ENCODE results near the gene TRPM1.
"Not testable (repeated sequence)": the region's sequence is repeated elsewhere in the genome, so short reads cannot be mapped to it uniquely, and the experiment has no call there.

Gene TRPM1

DNA sequence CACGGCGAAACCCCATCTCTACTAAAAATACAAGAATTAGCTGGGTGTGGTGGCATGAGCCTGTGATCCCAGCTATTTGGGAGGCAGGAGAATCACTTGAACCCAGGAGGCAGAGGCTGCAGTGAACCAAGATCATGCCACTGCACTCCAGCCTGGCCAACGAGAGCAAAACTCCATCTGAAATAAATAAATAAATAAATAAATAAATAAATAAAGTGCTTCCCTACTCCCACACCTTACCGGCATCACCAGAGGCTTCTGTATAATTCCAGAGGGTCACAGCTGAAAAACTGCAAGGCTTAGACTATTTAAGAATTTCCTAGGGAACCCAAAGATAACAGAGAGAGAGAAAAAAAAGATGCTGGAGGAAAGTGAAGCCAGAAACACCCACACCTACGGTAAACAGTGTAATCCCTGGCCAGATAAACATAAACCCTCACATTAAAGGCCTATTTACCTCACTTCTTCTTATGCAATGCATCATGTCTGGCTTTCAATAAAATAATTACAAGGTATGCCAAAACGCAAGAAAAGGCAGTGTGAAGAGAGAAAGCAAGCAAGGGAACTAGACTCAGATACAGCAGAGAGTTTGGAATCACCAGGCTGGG, 15.0 kb upstream of the TRPM1 start:
- no peak for DNase-seq

DNA sequence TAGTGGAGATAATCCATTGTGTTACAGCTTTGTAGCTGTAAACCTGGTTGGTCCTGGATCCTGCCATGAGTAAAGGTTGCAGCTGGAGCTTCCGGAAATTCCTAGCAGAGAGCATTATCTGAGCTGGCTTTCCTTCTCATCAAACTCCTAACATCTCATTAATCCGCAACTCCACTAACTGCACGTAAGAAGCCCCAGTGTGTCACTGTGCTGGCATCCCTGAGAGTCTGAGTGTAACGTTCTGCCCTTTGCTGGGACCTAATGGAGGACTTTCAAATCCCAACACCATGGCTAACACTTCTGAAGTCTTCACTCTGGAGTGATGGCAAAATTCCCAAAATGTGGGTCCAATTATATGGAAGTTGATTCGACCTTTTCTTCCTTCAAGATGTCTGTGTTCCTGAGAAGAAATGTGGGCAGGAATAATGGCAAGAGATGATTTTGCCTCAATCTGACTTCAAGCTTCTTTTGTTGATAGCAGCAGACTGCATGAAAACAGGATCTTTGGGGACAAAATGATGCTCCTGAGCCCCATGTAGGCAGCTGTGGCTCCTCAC, 9.6 kb upstream of the TRPM1 start:
- DNase-seq: no peak

- DNase-seq: no peak
Measured at GRCh38 chr15:31108836-31109235, 7.3 kb upstream of the TRPM1 start.

- no peak for DNase-seq
Measured at GRCh38 chr15:31106495-31107300, 5.2 kb upstream of the TRPM1 start.

- no peak for DNase-seq
Measured at GRCh38 chr15:31104003-31104402, 2.5 kb upstream of the TRPM1 start.

DNA sequence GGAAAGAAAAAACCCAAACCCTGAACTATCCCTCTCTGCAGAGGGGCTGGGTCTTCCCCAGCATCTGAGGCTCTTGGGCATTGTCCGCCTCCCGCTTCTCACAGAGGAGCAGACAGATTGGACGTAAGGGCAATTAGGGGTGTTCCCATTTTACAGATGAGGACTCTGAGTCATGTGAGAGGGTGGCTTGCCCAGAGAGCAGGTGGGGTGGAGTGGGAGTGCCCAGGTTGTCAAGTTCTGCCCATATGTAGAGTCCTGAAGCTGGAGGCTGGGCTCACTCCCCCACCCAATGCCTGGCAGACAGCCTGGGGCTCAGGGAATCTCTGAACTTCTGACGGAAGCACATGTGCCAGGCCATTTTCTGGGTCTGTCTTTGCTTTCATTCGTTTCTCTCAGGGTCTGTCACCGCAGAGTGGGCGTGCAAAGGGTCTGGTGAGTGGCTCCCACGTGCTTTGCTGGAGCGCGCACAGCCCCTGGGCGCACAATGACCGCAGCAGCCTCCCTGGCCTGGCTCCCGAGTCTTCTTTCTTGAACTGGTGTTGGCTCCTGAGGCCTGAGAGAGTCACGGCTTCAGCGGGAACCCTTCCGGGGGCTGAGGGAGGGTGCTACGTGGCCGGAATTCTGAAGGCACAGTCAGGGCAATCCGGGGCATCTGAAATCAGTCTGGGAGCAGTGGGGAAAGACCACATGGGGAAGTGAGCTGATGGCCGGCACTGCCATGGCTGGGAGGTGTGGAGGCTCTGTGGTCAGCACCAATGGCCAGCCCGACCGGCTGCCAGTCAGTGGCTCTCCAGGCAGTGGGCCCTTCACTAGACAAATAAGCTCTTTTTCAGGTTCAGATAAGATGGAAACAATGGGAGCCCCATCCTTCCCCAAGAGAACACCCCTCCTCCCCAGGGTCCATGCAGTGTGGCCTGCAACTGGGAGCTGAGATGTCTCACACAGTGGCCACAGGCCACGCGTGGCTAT, 1.1 kb upstream of the TRPM1 start:
- DNase-seq: no peak

GRCh38 chr15:31102039-31102321, 455 bp upstream of the TRPM1 start:
- no peak for DNase-seq

- no peak for DNase-seq
Measured at GRCh38 chr15:31100738-31101137, 787 bp downstream of the TRPM1 start.

DNA sequence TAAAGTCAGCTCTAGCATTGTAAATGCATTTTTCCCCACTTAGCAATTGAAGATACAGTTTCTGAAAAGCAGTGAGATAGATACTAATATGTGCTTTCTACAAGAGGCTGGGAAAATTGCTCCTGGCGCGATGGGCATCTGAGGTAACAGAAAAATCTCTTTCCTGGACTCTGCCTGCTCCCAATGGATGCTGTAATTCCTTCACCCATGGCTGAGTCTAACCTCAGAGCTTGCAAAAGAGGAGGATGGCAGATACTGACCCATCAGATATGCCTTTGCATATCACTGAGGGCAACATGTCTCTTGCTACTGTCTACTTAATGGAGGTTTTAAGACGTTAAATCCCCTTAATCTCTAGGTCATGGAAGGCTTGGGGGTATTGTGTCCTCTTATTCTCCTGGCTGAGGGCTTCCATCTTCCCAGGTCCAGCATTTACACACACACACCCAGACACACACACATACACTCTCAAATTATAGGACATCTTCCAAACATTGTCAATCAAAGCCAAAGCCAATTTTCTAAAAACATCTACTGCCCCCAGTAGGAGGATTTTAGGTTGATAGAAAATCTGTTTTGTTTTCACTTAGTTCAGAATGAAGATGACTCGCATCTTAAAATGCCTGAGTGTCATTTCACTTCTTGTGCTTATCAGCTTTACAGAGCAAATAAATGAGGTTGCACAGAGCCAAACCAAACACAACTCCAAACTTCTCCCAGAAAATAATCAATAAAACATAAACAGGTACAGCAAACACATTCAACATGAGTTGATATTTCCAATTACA, 2.4 kb downstream of the TRPM1 start:
- no peak for DNase-seq

DNA sequence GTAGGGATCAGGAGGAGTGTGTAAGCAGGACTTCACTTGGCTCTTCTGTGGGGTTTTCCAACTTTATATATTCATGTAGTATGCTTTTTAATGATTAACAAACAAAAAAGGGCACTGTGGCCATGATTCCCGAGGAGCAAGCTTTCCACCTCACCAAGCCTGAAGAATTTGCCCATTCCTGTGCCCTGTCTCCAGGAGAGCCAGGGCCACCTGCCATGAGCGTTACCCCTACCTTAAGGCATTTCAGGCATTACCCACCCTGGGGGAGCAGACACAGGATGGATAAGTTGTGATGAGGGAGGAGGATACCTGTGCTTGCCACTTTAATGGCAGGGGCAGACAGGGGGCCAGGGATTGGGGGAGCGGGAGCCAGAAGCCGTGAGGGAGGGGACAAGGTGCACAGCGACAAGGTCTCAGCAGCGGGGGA, 3.0 kb downstream of the TRPM1 start:
- DNase-seq: no peak

- DNase-seq: no peak
Measured at GRCh38 chr15:31096563-31096962, 5.0 kb downstream of the TRPM1 start.

DNA sequence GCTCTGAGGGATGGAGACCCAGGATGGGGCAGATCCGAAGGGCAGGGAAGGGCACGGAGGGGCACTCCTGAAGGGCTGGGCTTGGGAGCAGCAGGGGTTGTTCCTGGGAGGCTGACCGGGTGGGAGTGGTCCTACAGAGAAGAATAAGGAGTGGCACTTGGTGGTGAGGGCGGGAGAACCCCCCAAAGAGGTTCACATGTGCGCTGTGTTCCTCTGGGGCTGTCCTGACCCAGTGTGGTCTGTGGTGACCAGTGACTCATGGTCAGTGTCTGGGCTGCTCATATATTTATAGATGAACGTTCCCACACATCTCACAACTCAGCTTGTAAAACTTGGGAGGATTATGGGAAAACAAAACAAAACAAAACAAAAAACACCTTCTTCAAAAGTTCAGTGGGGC, 10.0 kb downstream of the TRPM1 start:
- no peak for DNase-seq

GRCh38 chr15:31090766-31091165, 10.8 kb downstream of the TRPM1 start:
- DNase-seq: no peak

DNA sequence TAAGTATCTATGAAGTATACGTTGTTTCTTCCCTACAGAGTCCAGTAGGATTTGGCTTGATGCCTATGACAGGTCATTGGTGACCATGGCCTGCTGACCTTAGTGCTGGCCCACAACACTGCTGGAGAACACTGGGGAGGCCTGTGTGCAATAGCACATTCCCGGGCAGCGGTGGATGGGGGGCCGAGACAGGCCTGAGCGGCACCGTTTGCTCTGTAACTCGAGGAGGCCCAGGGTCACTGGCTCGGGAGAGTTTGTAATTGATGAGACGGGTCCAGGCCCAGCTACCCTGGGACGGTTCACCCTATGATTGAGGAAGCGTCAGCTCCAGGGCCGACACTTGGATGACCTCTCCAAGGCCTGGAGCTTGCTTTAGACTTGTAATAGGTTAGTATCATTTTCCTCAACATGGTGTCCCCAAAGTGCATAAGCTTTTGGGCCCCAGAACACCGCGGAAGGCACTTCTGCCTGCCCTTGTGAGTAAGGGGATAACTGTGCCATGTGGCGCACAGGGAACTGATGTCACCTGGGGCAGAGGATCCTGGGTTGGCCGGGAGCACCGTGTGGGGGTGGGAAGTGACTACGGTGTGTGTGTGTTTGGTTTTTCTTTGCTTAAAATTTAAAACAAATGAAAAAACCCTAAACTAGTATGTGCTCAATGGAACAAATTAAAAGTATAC, 12.0 kb downstream of the TRPM1 start:
- no peak for DNase-seq

- DNase-seq: no peak
Measured at GRCh38 chr15:31088672-31089367, 12.7 kb downstream of the TRPM1 start.

GRCh38 chr15:31088041-31088440, 13.5 kb downstream of the TRPM1 start:
- not testable (repeated sequence) for DNase-seq

DNA sequence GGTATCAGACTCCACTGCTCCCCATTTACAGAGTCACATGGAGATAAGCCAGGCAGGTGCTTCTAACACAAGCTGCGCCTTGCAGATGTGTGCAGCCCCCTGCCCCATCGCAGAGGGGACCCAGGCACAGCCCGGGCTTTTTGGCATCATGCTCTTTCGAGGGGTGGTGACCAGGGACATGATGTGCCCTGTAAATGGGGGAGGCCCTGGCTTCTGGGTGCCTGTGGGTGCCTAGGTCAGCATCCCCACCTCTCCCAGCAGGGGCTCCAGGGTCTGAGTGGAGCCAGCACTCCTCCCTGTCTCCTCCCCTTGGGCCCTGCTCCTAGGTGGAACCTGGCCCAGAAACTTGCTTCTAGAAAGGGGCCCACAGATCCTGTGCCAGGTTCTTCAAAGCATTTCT, 15.2 kb downstream of the TRPM1 start:
- DNase-seq: no peak

GRCh38 chr15:31085359-31085758, 16.2 kb downstream of the TRPM1 start:
- DNase-seq: no peak

- DNase-seq: no peak
Measured at GRCh38 chr15:31084176-31084575, 17.3 kb downstream of the TRPM1 start.

DNA sequence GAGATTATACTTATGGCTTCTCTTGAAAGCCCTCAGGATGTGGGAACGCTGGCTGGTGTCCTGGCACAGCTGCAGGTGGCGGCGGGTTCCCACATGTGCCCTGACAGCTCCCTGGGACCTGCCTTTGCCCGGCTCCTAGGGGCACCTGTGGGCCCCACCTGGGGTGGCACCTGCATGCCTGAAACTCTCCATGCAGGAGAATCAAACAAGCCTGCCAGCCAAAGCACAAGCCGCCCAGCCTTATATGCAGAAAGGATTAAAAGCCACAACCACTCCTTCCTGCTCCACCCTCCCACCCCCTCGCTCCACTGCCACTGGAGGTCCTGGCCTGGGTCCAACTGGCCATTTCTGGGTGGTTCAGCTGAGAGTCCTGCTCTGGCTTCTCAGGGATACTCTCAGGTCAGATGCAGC, 18.1 kb downstream of the TRPM1 start:
- DNase-seq: no peak

GRCh38 chr15:31082771-31083369, 18.7 kb downstream of the TRPM1 start:
- no peak for DNase-seq

All from NK-92 treated with Interleukin-12 subunit alpha and Interleukin-12 subunit beta, amount 100 ng/mL, for 24 hours (cell line).